ENCODE results near the gene ZNF609.

Gene ZNF609

DNA sequence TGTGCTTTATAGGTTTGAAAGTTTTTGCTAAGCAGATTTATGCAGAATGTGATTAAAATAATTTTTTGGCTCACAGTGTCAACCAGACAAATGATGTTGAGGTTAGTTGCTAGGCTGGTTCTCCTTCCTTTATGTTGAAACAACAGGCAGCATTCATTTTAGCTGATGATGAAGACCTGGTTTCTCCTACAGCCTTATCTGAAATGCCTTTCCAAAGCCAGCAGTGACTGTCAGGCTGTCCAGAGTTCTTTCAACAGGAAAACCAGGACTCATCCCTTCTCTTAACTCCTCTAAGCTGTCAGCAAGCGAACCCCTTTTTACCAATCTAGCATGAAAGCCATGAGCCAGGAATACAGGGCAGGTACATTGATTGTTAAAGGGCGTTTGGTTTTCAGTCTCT is 84.1 kb downstream of the ZNF609 start:
- Histone ChIP-seq H2AFZ (ENCODE audit: low read depth, low read length) (no peak overlapping the region), H3K27ac (ENCODE audit: low read length) (no peak overlapping the region), H3K4me1 (ENCODE audit: low read length) (no peaks in the 10 kb centered on the region), H3K4me2 (ENCODE audit: low read length) (no peak overlapping the region), H4K20me1 (ENCODE audit: insufficient read depth, low read length) (peaks cover 20% of the 10 kb centered on the region; the same call in 1 of the 2 replicates), H3K36me3 (replicated peaks; ENCODE audit: low read depth, low read length) (no peaks in the 10 kb centered on the region), H3K4me3 (ENCODE audit: low read length) (no peak overlapping the region), H3K9ac (ENCODE audit: low read length) (no peak overlapping the region), H3K9me3 (ENCODE audit: insufficient read depth, low read length) (no peaks in the 10 kb centered on the region), H3K79me2 (ENCODE audit: low read length) (peaks cover 39% of the 10 kb centered on the region), H3K27me3 (ENCODE audit: low read depth, low read length) (no peaks in the 10 kb centered on the region)
- no peak for TF ChIP-seq EZH2phosphoT487 (IDR thresholded peaks at IDR 0.05; ENCODE audit: low read depth)
- TF ChIP-seq, protein P1, sequence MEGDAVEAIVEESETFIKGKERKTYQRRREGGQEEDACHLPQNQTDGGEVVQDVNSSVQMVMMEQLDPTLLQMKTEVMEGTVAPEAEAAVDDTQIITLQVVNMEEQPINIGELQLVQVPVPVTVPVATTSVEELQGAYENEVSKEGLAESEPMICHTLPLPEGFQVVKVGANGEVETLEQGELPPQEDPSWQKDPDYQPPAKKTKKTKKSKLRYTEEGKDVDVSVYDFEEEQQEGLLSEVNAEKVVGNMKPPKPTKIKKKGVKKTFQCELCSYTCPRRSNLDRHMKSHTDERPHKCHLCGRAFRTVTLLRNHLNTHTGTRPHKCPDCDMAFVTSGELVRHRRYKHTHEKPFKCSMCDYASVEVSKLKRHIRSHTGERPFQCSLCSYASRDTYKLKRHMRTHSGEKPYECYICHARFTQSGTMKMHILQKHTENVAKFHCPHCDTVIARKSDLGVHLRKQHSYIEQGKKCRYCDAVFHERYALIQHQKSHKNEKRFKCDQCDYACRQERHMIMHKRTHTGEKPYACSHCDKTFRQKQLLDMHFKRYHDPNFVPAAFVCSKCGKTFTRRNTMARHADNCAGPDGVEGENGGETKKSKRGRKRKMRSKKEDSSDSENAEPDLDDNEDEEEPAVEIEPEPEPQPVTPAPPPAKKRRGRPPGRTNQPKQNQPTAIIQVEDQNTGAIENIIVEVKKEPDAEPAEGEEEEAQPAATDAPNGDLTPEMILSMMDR (IDR thresholded peaks at IDR 0.05; ENCODE audit: low read depth, low read length), result no peak

DNA sequence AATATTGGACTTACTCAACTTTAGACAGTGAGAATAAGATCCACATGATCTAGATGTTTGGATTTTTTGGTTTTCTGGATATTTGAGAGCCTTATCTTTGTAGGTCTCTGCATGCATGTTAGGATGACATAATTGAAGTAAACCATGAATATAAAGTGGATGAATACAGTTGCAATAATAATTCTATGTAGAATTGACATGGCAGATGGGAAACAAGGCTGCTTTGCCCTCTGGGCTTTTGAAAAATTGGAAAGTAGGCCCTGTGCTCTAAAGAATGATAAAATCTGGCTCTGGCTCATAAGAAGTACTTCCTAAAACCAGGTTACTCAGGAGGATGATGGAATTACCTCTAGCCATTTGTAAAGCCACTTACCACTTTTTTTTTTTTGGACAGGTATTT is 86.9 kb downstream of the ZNF609 start:
- Histone ChIP-seq H3K36me3 (replicated peaks; ENCODE audit: low read depth, low read length) (no peaks in the 10 kb centered on the region), H3K9ac (ENCODE audit: low read length) (no peak overlapping the region), H3K27me3 (ENCODE audit: low read depth, low read length) (no peaks in the 10 kb centered on the region), H3K4me2 (ENCODE audit: low read length) (no peak overlapping the region), H3K4me3 (ENCODE audit: low read length) (no peak overlapping the region), H2AFZ (ENCODE audit: low read depth, low read length) (no peak overlapping the region), H3K4me1 (ENCODE audit: low read length) (peaks cover 5% of the 10 kb centered on the region; the same call in 1 of the 2 replicates), H3K27ac (ENCODE audit: low read length) (no peak overlapping the region), H3K9me3 (ENCODE audit: insufficient read depth, low read length) (no peaks in the 10 kb centered on the region), H4K20me1 (ENCODE audit: insufficient read depth, low read length) (peaks cover 23% of the 10 kb centered on the region; the same call in 1 of the 2 replicates), H3K79me2 (ENCODE audit: low read length) (peaks cover 46% of the 10 kb centered on the region)
- TF ChIP-seq, protein P1 (IDR thresholded peaks at IDR 0.05; ENCODE audit: low read depth, low read length), result no peak
- no peak for TF ChIP-seq EZH2phosphoT487 (IDR thresholded peaks at IDR 0.05; ENCODE audit: low read depth)

DNA sequence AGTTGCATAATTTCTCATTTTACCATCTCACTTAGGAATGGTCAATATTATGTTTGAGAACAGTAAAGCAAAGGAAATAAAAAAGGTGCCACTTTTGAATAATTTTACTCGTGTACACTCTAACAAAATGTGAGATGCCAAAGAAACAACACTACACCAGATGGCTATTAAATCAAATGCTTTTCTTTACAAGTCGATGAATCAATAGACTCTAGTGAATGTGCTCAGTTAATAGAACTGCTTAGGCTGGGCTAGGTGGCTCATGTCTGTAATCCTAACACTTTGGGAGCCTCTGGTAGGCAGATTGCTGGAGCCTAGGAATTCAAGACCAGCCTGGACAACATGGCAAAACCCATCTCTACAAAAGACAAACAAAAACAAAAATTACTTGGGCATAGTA is 87.9 kb downstream of the ZNF609 start:
- H3K9me3 ChIP-seq (ENCODE audit: insufficient read depth, low read length), result no peaks in the 10 kb centered on the region
- no peaks in the 10 kb centered on the region for H3K27me3 ChIP-seq (ENCODE audit: low read depth, low read length)
- no peak overlapping the region for H3K9ac ChIP-seq (ENCODE audit: low read length)
- no peak overlapping the region for H3K4me2 ChIP-seq (ENCODE audit: low read length)
- no peak overlapping the region for H3K4me3 ChIP-seq (ENCODE audit: low read length)
- H3K27ac ChIP-seq (ENCODE audit: low read length), result no peak overlapping the region
- H3K36me3 ChIP-seq (replicated peaks; ENCODE audit: low read depth, low read length), result no peaks in the 10 kb centered on the region
- H4K20me1 ChIP-seq (ENCODE audit: insufficient read depth, low read length), result peaks cover 23% of the 10 kb centered on the region; the same call in 1 of the 2 replicates
- H3K79me2 ChIP-seq (ENCODE audit: low read length), result peaks cover 48% of the 10 kb centered on the region
- TF ChIP-seq, protein P1 (IDR thresholded peaks at IDR 0.05; ENCODE audit: low read depth, low read length), result no peak
- TF ChIP-seq EZH2phosphoT487 (IDR thresholded peaks at IDR 0.05; ENCODE audit: low read depth), result no peak
- no peak overlapping the region for H2AFZ ChIP-seq (ENCODE audit: low read depth, low read length)
- H3K4me1 ChIP-seq (ENCODE audit: low read length), result peaks cover 8% of the 10 kb centered on the region; the same call in 1 of the 2 replicates

DNA sequence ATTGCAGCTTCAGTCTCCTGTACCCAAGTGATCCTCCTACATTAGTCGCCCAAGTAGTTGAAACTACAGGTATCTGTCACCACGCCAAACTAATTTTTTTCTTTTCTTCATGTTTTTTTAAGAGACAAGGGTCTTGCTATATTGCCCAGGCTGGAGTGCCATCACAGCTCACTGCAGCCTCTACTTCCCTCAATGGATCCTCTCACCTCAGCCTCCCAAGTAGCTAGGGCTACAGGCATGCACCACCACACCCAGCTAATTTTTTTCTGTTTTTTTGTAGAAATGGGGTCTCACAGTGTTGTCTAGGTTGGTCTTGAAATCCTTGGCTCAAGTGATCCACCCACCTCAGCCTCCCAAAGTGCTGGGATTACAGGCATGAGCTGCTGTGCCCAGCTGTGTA is 89.5 kb downstream of the ZNF609 start:
- Histone ChIP-seq H3K4me3 (ENCODE audit: low read length) (no peak overlapping the region), H3K4me2 (ENCODE audit: low read length) (no peak overlapping the region), H3K79me2 (ENCODE audit: low read length) (peaks cover 41% of the 10 kb centered on the region), H3K4me1 (ENCODE audit: low read length) (peaks cover 8% of the 10 kb centered on the region; the same call in 1 of the 2 replicates), H4K20me1 (ENCODE audit: insufficient read depth, low read length) (peaks cover 17% of the 10 kb centered on the region; the same call in 1 of the 2 replicates), H3K27me3 (ENCODE audit: low read depth, low read length) (no peaks in the 10 kb centered on the region), H3K9me3 (ENCODE audit: insufficient read depth, low read length) (no peaks in the 10 kb centered on the region), H3K27ac (ENCODE audit: low read length) (no peak overlapping the region), H3K36me3 (replicated peaks; ENCODE audit: low read depth, low read length) (no peaks in the 10 kb centered on the region), H2AFZ (ENCODE audit: low read depth, low read length) (no peak overlapping the region), H3K9ac (ENCODE audit: low read length) (no peak overlapping the region)
- no peak for TF ChIP-seq EZH2phosphoT487 (IDR thresholded peaks at IDR 0.05; ENCODE audit: low read depth)
- TF ChIP-seq, protein P1 (IDR thresholded peaks at IDR 0.05; ENCODE audit: low read depth, low read length), result no peak
